ENCODE results near the gene NME2. TPM values are rescaled to one million over a fixed set of nuclear protein-coding genes. Genes with fewer than 3 reads are reported as not detected.

Gene NME2
- total RNA-seq, 1 experiment from 2014 or later, result 826 TPM

DNA sequence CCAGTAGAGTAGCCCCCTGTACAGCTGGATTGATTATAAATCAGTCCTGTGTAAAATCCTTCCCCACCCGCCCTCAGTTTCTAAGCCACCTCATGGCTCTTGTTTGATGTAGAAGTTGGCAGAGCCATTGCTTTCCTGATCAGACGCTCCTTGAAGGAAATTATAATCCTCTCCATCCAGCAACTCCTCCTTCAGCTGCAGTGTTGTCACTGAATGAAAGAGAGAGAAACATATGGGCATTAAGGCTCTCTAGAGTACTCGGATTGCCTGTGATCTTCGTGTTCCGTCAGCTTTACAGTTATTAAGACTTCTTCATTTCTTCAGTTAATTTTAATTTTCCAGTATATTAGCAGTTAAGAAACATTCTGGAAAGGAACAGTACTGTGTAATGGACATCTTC is 14.3 kb downstream of the NME2 start:
- Histone ChIP-seq H2AFZ (no peak overlapping the region), H3F3A (ENCODE audit: insufficient read depth, low read depth) (peaks cover 27% of the 10 kb centered on the region), H3K36me3 (ENCODE audit: low read depth) (peaks cover 15% of the 10 kb centered on the region), H4K20me1 (ENCODE audit: insufficient read depth) (peaks cover 5% of the 10 kb centered on the region), H3K9me2 (ENCODE audit: insufficient read depth) (no peaks in the 10 kb centered on the region), H3K27me3 (ENCODE audit: insufficient read depth, low read depth) (no peaks in the 10 kb centered on the region), H3K4me3 (no peak overlapping the region), H3K79me2 (ENCODE audit: low read depth) (no peaks in the 10 kb centered on the region), H3K27ac (no peak overlapping the region), H3K9me3 (ENCODE audit: insufficient read depth, low read depth) (no peaks in the 10 kb centered on the region), H3K4me1 (replicated peaks; ENCODE audit: insufficient read depth) (no peaks in the 10 kb centered on the region), H3K4me2 (no peak overlapping the region)
- intact Hi-C loops (cut with micrococcal nuclease; ENCODE audit: unreplicated experiment), result no loop called here
- ChIA-PET POLR2A (ENCODE audit: unreplicated experiment) (no interaction called here), CTCF (no interaction called here)
- BruUV-seq (replicated peaks), result no TSS peak
- TF ChIP-seq, protein P1, sequence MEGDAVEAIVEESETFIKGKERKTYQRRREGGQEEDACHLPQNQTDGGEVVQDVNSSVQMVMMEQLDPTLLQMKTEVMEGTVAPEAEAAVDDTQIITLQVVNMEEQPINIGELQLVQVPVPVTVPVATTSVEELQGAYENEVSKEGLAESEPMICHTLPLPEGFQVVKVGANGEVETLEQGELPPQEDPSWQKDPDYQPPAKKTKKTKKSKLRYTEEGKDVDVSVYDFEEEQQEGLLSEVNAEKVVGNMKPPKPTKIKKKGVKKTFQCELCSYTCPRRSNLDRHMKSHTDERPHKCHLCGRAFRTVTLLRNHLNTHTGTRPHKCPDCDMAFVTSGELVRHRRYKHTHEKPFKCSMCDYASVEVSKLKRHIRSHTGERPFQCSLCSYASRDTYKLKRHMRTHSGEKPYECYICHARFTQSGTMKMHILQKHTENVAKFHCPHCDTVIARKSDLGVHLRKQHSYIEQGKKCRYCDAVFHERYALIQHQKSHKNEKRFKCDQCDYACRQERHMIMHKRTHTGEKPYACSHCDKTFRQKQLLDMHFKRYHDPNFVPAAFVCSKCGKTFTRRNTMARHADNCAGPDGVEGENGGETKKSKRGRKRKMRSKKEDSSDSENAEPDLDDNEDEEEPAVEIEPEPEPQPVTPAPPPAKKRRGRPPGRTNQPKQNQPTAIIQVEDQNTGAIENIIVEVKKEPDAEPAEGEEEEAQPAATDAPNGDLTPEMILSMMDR (conservative IDR thresholded peaks at IDR 0.05), result no peak
- no peak for TF ChIP-seq EZH2 (IDR thresholded peaks at IDR 0.05; ENCODE audit: low read depth)
- no peak for DNase-seq

DNA sequence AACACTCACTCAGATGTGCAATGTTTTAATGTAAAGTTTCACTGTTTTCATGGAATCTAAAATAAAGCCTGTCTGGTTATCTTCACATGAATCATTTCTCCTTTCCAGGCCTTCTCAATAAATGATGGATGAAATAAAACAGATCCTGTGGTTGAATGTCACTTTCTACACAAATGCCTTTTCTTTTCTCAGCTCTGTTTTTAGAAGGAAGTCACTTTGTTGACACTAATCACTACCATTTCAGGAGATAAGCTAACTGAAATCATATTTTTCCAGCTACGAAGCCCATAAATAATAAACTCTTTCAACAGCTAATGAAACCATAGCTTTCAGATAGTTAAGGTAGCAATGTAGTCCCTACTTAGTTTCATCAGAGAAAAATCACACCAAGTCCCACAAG is 17.9 kb downstream of the NME2 start:
- DNase-seq, result no peak
- no peak overlapping the region for H3K4me2 ChIP-seq
- ChIA-PET CTCF (no interaction called here), POLR2A (ENCODE audit: unreplicated experiment) (interaction anchor here (0.7 kb wide), 1 partner anchor 318 kb away, joined by 4 read pairs; no protein-coding TSS in a partner anchor)
- H2AFZ ChIP-seq, result no peak overlapping the region
- peaks cover 25% of the 10 kb centered on the region; the same call in 1 of the 2 replicates for H3F3A ChIP-seq (ENCODE audit: insufficient read depth, low read depth)
- 0 out of 2 replicates have a peak, but pooled peaks cover 5% of the 10 kb centered on the region for H4K20me1 ChIP-seq (ENCODE audit: insufficient read depth)
- peaks cover 21% of the 10 kb centered on the region; the same call in 1 of the 2 replicates for H3K36me3 ChIP-seq (ENCODE audit: low read depth)
- no peak overlapping the region for H3K4me3 ChIP-seq
- no peaks in the 10 kb centered on the region for H3K9me3 ChIP-seq (ENCODE audit: insufficient read depth, low read depth)
- no peaks in the 10 kb centered on the region for H3K4me1 ChIP-seq (replicated peaks; ENCODE audit: insufficient read depth)
- no peaks in the 10 kb centered on the region for H3K79me2 ChIP-seq (ENCODE audit: low read depth)
- intact Hi-C loops (cut with micrococcal nuclease; ENCODE audit: unreplicated experiment), result no loop called here
- no TSS peak for BruUV-seq (replicated peaks)
- no peaks in the 10 kb centered on the region for H3K27me3 ChIP-seq (ENCODE audit: insufficient read depth, low read depth)
- H3K27ac ChIP-seq, result no peak overlapping the region
- TF ChIP-seq, protein P1 (conservative IDR thresholded peaks at IDR 0.05), result no peak
- TF ChIP-seq EZH2 (IDR thresholded peaks at IDR 0.05; ENCODE audit: low read depth), result no peak
- no peaks in the 10 kb centered on the region for H3K9me2 ChIP-seq (ENCODE audit: insufficient read depth)

DNA sequence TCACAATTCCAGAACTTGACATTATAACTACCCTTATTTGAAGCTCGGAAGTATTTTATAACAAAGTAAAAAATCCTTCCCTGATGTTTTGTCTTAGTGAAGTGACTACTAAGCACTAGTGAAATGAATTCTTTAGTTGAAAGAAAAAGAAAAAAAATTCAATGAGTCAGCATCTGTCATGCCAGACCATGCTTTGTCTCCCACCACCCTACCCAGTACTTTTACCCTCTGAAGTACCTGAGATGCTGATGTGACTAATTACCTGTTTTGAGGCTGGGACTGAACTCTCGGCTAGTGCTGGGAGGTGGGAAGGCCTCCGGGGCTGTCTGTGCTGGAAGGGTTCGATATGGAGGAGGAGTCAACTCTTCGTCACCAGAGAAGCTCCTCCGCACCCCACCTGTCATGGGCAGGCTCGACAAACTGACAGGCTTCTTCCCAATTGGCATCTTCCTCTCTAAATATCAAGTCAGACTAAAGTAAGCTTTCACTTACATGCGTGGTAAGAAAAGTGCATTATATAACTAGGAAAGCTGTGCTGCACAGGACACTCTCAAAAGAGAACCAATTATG is 19.6 kb downstream of the NME2 start:
- H3K79me2 ChIP-seq (ENCODE audit: low read depth), result no peaks in the 10 kb centered on the region
- 0 out of 2 replicates have a peak, but pooled peaks cover 5% of the 10 kb centered on the region for H4K20me1 ChIP-seq (ENCODE audit: insufficient read depth)
- no peaks in the 10 kb centered on the region for H3K4me1 ChIP-seq (replicated peaks; ENCODE audit: insufficient read depth)
- ChIA-PET CTCF (no interaction called here), POLR2A (ENCODE audit: unreplicated experiment) (no interaction called here)
- no peaks in the 10 kb centered on the region for H3K9me2 ChIP-seq (ENCODE audit: insufficient read depth)
- H3K4me2 ChIP-seq, result no peak overlapping the region
- BruUV-seq (replicated peaks), result no TSS peak
- no peak overlapping the region for H3K4me3 ChIP-seq
- H3K27me3 ChIP-seq (ENCODE audit: insufficient read depth, low read depth), result no peaks in the 10 kb centered on the region
- no peak overlapping the region for H2AFZ ChIP-seq
- intact Hi-C loops (cut with micrococcal nuclease; ENCODE audit: unreplicated experiment), result no loop called here
- H3K36me3 ChIP-seq (ENCODE audit: low read depth), result peaks cover 26% of the 10 kb centered on the region; the same call in 1 of the 2 replicates
- peaks cover 25% of the 10 kb centered on the region for H3F3A ChIP-seq (ENCODE audit: insufficient read depth, low read depth)
- no peak for DNase-seq
- TF ChIP-seq, protein P1 (conservative IDR thresholded peaks at IDR 0.05), result no peak
- TF ChIP-seq EZH2 (IDR thresholded peaks at IDR 0.05; ENCODE audit: low read depth), result no peak
- H3K9me3 ChIP-seq (ENCODE audit: insufficient read depth, low read depth), result no peaks in the 10 kb centered on the region
- no peak overlapping the region for H3K27ac ChIP-seq
